COLO829 (cell line): ENCODE measurements around the gene VRK3.

Experiments
- DNase-seq: peaks from one replicate; pipeline ENCODE4 v3.0.0; 2012; ENCODE audit warnings: low spot score

Gene VRK3

DNA sequence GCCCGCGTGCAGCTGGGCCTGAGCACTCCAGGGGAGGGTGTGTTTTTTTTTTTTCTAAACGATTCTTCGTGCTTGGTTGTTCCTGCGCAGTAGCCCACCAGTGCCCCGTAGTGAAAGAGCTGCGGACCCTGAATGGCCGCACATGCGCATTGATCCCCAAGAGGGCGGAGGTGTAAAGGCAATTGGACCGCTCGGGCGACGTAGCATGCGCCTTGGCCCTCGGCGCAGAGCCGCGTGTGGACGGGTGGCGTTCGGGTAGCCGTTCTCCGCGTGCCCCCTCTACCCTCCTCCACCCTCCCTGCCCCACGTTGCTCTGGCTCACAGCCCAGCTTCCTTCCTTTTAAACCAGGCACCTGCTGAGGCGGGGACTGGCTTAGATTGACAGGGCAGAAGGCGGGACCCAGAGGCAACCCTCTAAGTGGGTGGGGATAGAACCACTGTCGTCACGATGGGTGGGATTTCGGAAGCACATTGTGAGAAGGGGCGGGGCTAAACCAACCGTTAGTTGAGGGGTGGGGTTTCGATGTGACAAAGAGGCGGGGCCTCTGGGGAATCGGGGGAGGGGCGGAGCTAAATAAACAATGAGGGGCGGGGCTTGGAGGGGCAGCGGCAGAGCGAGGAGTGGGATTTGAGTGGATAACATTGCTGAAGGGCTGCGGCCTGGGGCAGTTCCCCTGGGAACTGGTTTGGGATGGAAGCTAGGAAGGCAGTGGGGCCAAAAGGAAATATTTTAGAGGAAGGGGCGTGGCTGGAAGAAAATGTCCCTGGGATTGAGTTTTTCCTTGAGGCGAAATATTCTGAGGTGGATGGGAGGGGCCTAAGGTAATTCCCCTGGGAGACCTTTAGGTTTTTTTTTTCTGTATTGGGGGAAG, 95.3 kb downstream of the VRK3 start:
- DNase-seq = peak; percentile 100

DNA sequence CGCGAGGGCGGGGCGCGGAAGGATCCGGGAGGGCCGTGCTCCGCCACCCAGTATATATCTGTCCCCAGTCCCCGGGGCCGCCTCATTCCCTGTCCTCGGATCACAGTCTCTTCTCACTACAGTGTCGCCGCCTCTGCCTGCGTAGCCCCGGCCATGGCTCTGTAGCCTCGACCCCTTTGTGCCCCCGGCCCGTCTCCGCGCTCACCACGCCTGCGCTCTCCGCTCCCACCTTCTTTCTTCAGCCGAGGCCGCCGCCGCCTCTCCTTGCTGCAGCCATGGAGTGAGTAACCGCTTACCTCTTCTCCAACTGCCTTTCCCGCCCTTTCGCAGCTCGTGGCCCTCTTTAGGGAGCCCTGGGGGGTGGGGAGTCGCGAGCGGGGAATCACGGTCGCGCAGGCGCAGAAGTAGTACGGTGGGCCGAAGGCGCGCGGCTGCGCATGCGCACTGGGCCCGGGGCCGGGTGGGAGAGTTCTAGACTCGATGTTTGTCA, 96.0 kb downstream of the VRK3 start, which contains the start of the genes ATF5 and NUP62:
TSS of gene ATF5 (plus strand) at position 85 of the 490 bp plus-strand sequence. CDS start 1,646 bp downstream, outside the sequence.
TSS of gene NUP62 (minus strand) at position 384 of the 490 bp plus-strand sequence. CDS start 19,697 bp downstream, outside the sequence.
- peak; percentile 100 for DNase-seq

DNA sequence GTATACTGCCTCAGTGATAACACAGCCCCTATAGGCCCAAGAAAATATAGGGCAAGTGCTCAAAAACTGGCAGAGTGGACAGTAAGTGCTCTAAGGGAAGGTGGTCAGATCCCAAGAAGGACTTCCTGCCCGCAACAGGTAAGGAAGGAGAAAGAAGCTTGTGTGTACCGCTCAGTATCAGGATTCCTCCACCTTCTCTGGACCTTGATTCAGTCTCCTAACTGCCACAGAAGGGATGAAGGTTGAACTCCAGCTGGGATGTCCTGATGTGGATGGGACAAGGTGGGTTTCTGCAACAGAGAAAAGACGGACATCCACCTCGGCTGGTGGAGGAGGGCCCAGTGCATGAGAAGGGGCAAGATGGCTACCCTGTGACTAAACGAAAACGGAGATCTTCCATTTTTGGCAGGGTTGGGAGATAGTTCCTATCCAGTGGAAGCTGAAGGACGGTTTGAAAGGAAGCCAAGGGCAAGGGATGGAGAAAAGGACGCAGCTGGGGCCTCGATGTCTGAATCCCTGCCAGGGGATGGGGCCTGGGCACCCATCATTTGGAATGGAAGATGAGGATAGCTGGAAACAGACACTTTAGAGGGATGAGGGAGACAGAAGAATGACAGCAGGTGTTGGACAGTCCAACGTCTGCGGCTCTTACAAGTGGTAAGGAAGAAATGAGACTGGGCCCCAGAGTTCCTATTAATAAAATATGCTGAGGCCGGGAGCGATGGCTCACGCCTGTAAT, 97.5 kb downstream of the VRK3 start:
- no peak for DNase-seq

DNA sequence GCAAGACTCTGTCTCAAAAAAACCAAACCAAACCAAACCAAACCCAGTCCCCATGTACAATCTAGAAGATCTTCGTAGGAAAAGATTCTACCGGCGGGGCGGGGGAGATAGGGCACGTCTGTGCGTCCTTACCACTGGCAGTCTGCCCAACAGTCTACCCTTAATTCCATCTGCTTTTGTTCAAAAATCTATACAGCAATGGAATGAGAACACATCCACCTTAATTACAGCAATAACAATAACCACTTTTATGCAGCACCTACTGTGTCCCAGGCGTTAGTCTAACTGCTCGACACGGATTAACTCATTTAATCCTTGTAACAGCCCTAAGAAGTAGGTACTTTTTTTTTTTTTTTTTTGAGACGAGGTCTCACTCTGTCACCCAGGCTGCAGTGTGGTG, 98.7 kb downstream of the VRK3 start:
- no peak for DNase-seq
